Caco-2 (cell line): Measurements from ENCODE around the gene KLHL6. TPM values are rescaled to one million over a fixed set of nuclear protein-coding genes. Genes with fewer than 3 reads are reported as not detected.

Source experiments
- BruUV-seq: library from RNA; stranded (reverse); fragments of 400-500 nt; replicated peaks from 2 replicates; lab custom pipeline; 2021; lab: Mats Ljungman, UMichigan
- CTCF ChIA-PET: fragments of 300-600 bp; sonication (Branson Sonifier 250); formaldehyde crosslinking; loops from one replicate; lab custom pipeline; 2022; ENCODE audit warnings: antibody characterized with exemption; lab: Charles Lee
- POLR2A ChIA-PET: fragments of 300-600 bp; sonication (Branson Sonifier 250); formaldehyde crosslinking; loops from one replicate; lab custom pipeline; 2022; ENCODE audit warnings: antibody characterized with exemption; lab: Charles Lee
- DNase-seq, 2 experiments: peaks; one replicate each; pipeline versions ENCODE4 v3.0.0 to v3.0.0-alpha.2; 2020 to 2022
- H3K27me3 ChIP-seq: replicated peaks from 2 replicates; pipeline ENCODE4 v1.6.0; 2011; ENCODE audit warnings: low read length; ENCODE audit not compliant: control insufficient read depth, insufficient read depth
- H3K36me3 ChIP-seq: 2 replicates; pipeline ENCODE4 v1.5.1; 2011; ENCODE audit warnings: low read length; ENCODE audit not compliant: control insufficient read depth, insufficient read depth
- H3K4me1 ChIP-seq: fragments of 250-450 bp; sonication (Bioruptor Pico); 2 replicates; pipeline ENCODE4 v1.5.1; 2020; ENCODE audit warnings: mild to moderate bottlenecking
- H3K4me3 ChIP-seq: 2 replicates; pipeline ENCODE4 v1.5.1; 2011; ENCODE audit warnings: low read depth, mild to moderate bottlenecking, control low read depth, low read length
- H3K9me3 ChIP-seq: fragments of 250-450 bp; sonication (Bioruptor Pico); 2 replicates; pipeline ENCODE4 v1.5.1; 2020; ENCODE audit warnings: mild to moderate bottlenecking, moderate library complexity
- H3K27ac Mint-ChIP-seq: one replicate; pipeline ENCODE4 v1.8.0; 2022; ENCODE audit warnings: mixed read lengths; ENCODE audit not compliant: unreplicated experiment
- H3K27me3 Mint-ChIP-seq: one replicate; pipeline ENCODE4 v1.8.0; 2022; ENCODE audit warnings: mixed read lengths; ENCODE audit not compliant: insufficient read depth, unreplicated experiment
- H3K36me3 Mint-ChIP-seq: one replicate; pipeline ENCODE4 v1.8.0; 2022; ENCODE audit warnings: mild to moderate bottlenecking, mixed read lengths; ENCODE audit not compliant: insufficient read depth, unreplicated experiment
- H3K4me1 Mint-ChIP-seq: one replicate; pipeline ENCODE4 v1.8.0; 2022; ENCODE audit warnings: low read depth, mixed read lengths; ENCODE audit not compliant: unreplicated experiment
- H3K4me3 Mint-ChIP-seq: one replicate; pipeline ENCODE4 v1.8.0; 2022; ENCODE audit warnings: mild to moderate bottlenecking, moderate library complexity, mixed read lengths; ENCODE audit not compliant: unreplicated experiment
- H3K9me3 Mint-ChIP-seq: one replicate; pipeline ENCODE4 v1.8.0; 2022; ENCODE audit warnings: mixed read lengths; ENCODE audit not compliant: unreplicated experiment
- intact Hi-C: fragments of 100-400 bp; cut with micrococcal nuclease; formaldehyde crosslinking; loops from one replicate; pipeline ENCODE4 v1.10.0; 2022; ENCODE audit not compliant: unreplicated experiment
- total RNA-seq: library from RNA; stranded (reverse); gene quantifications from 2 replicates; pipeline ENCODE4 v1.2.3, GENCODE V29; 2022
- TF ChIP-seq, protein P1 (sequence below), 2 experiments: fragments of 200-600 bp in 1 of 2; IDR thresholded peaks; 1 replicate in 1 of 2; 2 replicates in 1 of 2; pipeline versions ENCODE4 v1.5.1 to v1.8.0; 2011 to 2022; ENCODE audit warnings: antibody characterized with exemption in 1 of 2, control low read depth in 1 of 2, inconsistent platforms in 1 of 2, low read depth in 1 of 2, low read length in 1 of 2, mild to moderate bottlenecking in 1 of 2, moderate library complexity in 1 of 2; ENCODE audit not compliant: insufficient read depth in 1 of 2, severe bottlenecking in 1 of 2, unreplicated experiment in 1 of 2

Gene KLHL6
- total RNA-seq, 1 experiment from 2014 or later = not detected

DNA sequence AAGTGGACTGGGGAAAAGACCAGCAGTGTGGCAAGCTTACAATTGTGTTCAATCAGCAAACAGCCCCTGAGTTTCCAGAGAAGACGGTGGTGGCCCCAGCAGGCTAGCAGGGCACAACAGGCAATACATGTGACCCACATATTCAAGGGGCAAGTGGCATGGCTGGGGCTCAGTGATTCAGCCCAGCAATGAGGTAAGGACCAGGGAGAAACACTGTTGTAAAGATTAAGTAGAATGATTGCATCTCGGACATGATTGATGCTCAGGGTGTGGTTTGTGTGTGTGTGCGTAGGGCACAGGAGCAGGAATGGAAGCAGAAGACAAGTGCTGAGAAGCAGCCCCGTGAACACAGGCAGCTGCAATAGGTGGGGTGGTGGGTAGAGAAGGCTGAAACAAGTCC lies 37.9 kb downstream of the KLHL6 start:
- TF ChIP-seq, protein P1, sequence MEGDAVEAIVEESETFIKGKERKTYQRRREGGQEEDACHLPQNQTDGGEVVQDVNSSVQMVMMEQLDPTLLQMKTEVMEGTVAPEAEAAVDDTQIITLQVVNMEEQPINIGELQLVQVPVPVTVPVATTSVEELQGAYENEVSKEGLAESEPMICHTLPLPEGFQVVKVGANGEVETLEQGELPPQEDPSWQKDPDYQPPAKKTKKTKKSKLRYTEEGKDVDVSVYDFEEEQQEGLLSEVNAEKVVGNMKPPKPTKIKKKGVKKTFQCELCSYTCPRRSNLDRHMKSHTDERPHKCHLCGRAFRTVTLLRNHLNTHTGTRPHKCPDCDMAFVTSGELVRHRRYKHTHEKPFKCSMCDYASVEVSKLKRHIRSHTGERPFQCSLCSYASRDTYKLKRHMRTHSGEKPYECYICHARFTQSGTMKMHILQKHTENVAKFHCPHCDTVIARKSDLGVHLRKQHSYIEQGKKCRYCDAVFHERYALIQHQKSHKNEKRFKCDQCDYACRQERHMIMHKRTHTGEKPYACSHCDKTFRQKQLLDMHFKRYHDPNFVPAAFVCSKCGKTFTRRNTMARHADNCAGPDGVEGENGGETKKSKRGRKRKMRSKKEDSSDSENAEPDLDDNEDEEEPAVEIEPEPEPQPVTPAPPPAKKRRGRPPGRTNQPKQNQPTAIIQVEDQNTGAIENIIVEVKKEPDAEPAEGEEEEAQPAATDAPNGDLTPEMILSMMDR (IDR thresholded peaks at IDR 0.05; ENCODE audit: insufficient read depth in 1 of 2, low read depth in 1 of 2, low read length in 1 of 2, severe bottlenecking in 1 of 2, unreplicated experiment in 1 of 2) = no peak
- Histone ChIP-seq H3K36me3 (no peaks in the 10 kb centered on the region), H3K9me3 (no peaks in the 10 kb centered on the region), H3K27me3 (no peaks in the 10 kb centered on the region), H3K4me1 (peaks cover 27% of the 10 kb centered on the region), H3K4me3 (no peak overlapping the region)
- no peak overlapping the region for H3K27ac Mint-ChIP-seq
- CTCF ChIA-PET = interaction anchor here (1.3 kb wide), 1 partner anchor 43 kb away, joined by 3 read pairs; no protein-coding TSS in a partner anchor
- H3K9me3 Mint-ChIP-seq = no peaks in the 10 kb centered on the region
- no peak overlapping the region for H3K4me3 Mint-ChIP-seq
- intact Hi-C loops = no loop called here
- no peaks in the 10 kb centered on the region for H3K36me3 Mint-ChIP-seq
- BruUV-seq = no TSS peak
- peaks cover 45% of the 10 kb centered on the region for H3K4me1 Mint-ChIP-seq
- POLR2A ChIA-PET = no interaction called here
- no peak for DNase-seq
- H3K27me3 Mint-ChIP-seq = no peaks in the 10 kb centered on the region

DNA sequence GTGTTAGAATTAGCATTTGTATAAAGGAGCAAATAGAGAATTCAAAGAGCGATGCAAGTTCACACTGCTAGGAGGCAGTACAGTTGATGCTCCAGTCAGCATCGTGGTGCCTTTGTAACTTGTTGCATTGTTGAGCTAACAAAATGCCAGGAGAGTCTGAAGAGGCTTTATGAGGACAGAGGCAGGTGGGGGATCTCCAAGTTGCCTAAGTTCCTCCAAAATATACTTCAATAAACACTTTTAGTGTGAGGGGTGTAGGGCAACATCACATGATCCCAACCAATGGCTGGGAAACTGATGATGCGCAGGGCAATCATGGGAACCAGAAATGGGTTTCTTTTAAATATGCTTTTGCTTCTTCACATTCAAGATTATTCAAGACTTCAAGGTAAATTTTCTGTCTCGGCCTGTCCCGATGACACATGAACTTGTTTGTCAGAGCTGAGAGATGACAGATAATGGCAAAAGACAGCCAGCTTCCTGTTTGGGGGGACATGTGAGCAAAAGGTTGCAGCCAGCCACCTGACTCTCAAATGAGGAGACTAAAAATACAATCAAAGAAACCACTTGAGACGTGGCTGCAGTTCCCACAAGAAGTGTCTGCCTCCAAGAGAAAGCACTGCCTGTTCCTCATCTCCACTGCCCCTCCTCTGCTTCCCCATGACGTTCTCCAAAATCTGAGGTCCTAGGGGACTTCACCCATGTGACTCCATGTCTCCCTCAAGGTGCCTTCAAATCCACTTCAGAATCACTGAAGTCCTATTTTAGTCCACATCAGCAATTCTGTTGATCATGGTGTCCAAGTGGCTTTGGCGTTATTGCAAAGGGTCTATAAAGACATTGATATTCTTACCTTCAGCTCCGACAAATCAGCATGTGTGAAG lies 39.3 kb downstream of the KLHL6 start:
- BruUV-seq = no TSS peak
- H3K4me1 Mint-ChIP-seq = peaks cover 42% of the 10 kb centered on the region
- peaks cover 23% of the 10 kb centered on the region for H3K4me1 ChIP-seq
- DNase-seq = no peak
- H3K27me3 Mint-ChIP-seq = no peaks in the 10 kb centered on the region
- intact Hi-C loops = no loop called here
- H3K9me3 ChIP-seq = no peaks in the 10 kb centered on the region
- H3K36me3 Mint-ChIP-seq = no peaks in the 10 kb centered on the region
- H3K4me3 Mint-ChIP-seq = no peak overlapping the region
- no peaks in the 10 kb centered on the region for H3K9me3 Mint-ChIP-seq
- no peaks in the 10 kb centered on the region for H3K36me3 ChIP-seq
- TF ChIP-seq, protein P1 (IDR thresholded peaks at IDR 0.05; ENCODE audit: insufficient read depth in 1 of 2, low read depth in 1 of 2, low read length in 1 of 2, severe bottlenecking in 1 of 2, unreplicated experiment in 1 of 2) = no peak
- ChIA-PET POLR2A (no interaction called here), CTCF (interaction anchor here (0.6 kb wide), 1 partner anchor 46 kb away, joined by 7 read pairs; no protein-coding TSS in a partner anchor)
- no peak overlapping the region for H3K27ac Mint-ChIP-seq
- no peak overlapping the region for H3K4me3 ChIP-seq
- H3K27me3 ChIP-seq = no peaks in the 10 kb centered on the region

DNA sequence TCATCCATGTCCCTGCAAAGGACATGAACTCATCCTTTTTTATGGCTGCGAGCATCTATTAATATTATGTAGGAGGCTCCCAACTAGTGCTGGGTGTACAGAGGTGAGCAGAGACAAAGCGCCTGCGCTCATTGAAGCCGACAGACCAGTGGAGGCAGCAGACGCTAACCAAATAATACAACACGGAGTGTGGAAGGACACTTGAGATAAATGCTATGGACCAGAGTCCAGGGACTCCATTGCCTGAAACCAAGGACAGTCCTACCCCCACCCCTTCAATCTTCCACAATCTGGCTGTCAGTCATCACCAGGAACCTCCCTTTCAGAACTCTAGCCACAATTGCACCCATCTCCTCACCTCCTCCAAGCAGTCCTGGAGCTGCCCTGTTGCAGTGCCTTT lies 41.5 kb downstream of the KLHL6 start:
- H3K36me3 ChIP-seq = no peaks in the 10 kb centered on the region
- ChIA-PET CTCF (no interaction called here), POLR2A (no interaction called here)
- no peaks in the 10 kb centered on the region for H3K27me3 ChIP-seq
- H3K9me3 ChIP-seq = no peaks in the 10 kb centered on the region
- peaks cover 25% of the 10 kb centered on the region for H3K4me1 Mint-ChIP-seq
- H3K4me1 ChIP-seq = peaks cover 8% of the 10 kb centered on the region; the same call in 1 of the 2 replicates
- no peaks in the 10 kb centered on the region for H3K36me3 Mint-ChIP-seq
- TF ChIP-seq, protein P1 (IDR thresholded peaks at IDR 0.05; ENCODE audit: insufficient read depth in 1 of 2, low read depth in 1 of 2, low read length in 1 of 2, severe bottlenecking in 1 of 2, unreplicated experiment in 1 of 2) = no peak
- no peaks in the 10 kb centered on the region for H3K27me3 Mint-ChIP-seq
- no peak overlapping the region for H3K4me3 Mint-ChIP-seq
- intact Hi-C loops = no loop called here
- H3K27ac Mint-ChIP-seq = no peak overlapping the region
- no peak for DNase-seq
- no TSS peak for BruUV-seq
- no peak overlapping the region for H3K4me3 ChIP-seq
- no peaks in the 10 kb centered on the region for H3K9me3 Mint-ChIP-seq
